ENCODE data around the gene CFLAR.

Gene CFLAR

DNA sequence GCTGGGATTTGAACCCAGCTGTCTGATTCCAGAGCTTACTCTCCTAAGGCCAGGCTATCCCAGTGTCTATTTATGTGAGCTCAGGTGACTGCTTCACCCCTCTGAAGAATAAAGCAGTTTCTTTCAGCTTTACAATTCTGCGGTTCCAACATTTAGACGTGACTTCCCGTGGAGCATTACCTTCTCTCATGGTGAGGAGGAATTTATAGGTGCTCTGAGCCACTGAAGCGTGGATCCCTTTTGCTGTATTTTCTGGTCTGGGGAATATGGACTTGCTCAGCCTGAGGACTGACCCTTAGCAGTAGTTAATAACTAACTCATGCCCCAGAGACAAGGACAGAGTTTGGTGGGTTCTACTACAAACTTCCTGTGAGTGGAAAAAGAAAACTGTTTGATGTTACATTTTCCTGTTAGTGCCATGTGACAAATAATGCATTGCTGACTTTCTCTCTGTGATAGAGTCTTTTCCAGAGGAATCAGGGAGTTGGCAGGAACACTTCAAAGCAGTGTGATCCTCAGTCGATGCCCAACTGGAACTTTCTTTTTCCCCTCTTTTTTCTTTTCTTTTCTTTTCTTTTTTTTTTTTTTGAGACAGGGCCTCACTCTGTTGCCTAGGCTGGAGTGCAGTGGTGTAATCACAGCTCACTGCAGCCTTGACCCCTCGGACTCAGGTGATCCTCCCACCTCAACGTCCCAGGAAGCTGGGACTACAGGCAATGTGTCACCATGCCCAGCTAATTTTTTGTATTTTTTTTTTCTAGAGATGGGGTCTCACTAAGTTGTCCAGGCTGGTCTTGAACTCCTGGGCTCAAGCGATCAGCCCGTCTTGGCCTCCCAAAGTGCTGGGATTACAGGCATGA, 88.9 kb downstream of the CFLAR start:
- in situ Hi-C loops (cut with MboI; ENCODE audit: low sequenced_read_pairs) = no loop called here

DNA sequence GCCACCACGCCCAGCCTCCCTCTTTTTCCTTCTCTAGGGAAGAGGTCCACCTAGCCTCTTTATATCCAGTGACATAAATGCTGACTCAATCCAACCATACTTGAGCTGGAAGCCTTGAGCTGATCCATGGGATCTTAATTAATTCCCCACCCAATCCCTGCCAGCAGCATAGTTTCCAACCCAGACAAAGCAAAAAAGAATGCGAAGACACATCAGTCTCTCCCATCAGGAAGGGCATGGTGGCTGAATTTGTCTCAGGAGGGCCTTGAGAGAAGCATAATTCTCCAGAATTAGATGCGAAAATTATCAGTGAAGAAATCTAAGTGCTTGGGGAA, 89.5 kb downstream of the CFLAR start:
- in situ Hi-C loops (cut with MboI; ENCODE audit: low sequenced_read_pairs) = no loop called here

DNA sequence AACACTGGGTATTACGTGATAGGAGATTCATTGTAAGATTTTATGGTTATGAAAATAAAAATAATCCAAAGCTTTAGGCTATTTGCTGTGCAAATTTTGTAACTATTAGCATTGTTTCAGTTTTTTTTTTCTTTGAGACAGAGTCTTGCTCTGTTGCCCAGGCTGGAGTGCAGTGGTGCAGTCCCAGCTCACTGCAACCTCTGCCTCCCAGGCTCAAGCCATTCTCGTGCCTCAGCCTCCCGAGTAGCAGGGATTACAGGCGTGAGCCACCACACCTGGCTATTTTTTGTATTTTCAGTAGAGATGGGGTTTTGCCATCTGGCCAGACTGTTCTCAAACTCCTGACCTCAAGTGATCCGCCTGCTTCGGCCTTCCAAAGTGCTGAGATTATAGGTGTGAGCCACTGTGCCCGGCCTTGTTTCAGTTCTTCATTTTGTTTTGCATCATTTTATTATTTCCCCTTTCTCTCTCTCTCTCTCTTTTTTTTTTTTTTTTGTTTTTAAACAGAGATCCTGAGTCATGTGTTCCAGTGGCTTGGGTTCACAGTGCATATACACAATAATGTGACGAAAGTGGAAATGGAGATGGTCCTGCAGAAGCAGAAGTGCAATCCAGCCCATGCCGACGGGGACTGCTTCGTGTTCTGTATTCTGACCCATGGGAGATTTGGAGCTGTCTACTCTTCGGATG, 92.7 kb downstream of the CFLAR start:
- in situ Hi-C loops (cut with MboI; ENCODE audit: low sequenced_read_pairs) = no loop called here

DNA sequence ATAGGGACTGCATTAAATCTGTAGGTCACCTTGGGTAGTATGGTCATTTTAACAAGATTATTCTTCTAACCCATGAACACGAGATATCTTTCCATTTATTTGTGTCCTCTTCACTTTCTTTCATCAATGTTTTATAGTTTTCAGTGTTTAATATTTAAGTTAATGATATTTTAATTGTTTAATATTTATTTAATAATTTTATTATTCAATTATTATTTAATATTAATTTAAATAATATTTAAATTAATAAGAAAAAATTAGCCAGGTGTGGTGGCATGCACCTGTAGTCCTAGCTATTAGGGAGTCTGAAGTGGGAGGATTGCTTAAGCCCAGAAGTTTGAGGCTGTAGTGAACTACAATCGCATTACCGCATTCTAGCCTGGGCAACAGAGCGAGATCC, 100.0 kb downstream of the CFLAR start:
- in situ Hi-C loops (cut with MboI; ENCODE audit: low sequenced_read_pairs) = no loop called here

DNA sequence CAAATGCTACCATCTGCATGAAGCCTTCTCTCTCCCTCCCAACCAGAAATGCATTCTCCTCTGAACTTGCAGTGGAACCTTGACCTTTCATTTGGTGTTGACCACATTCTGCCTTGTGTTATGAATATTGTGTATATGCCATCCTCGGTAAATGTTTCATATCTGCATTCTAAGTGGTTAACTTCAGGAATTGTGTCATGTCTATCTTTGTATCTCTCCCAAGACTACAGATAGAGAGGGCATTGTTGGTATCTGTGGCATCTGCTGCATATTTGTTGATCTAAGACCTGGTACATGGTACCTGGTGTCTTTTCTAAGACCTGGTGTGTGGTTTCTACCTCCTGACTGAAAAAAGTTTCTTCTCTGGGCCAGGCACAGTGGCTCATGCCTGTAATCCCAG, 101.0 kb downstream of the CFLAR start:
- in situ Hi-C loops (cut with MboI; ENCODE audit: low sequenced_read_pairs) = no loop called here

DNA sequence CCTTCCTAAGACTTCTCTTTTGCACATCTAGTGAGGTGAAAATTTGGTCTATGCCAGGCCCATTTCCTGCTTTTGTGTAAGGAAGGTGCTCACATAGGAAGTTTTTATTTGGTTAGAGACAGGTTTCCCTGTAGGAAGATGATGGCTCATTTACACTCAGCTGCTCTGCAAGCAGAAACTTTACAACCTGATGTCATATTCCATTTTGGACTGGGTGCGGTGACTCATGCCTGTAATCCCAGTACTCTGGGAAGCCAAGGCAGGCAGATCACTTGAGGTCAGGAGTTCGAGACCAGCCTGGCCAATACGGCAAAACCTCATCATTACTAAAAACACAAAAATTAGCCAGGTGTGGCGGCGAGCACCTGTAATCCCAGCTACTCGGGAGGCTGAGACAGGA, 102.8 kb downstream of the CFLAR start:
- in situ Hi-C loops (cut with MboI; ENCODE audit: low sequenced_read_pairs) = no loop called here

DNA sequence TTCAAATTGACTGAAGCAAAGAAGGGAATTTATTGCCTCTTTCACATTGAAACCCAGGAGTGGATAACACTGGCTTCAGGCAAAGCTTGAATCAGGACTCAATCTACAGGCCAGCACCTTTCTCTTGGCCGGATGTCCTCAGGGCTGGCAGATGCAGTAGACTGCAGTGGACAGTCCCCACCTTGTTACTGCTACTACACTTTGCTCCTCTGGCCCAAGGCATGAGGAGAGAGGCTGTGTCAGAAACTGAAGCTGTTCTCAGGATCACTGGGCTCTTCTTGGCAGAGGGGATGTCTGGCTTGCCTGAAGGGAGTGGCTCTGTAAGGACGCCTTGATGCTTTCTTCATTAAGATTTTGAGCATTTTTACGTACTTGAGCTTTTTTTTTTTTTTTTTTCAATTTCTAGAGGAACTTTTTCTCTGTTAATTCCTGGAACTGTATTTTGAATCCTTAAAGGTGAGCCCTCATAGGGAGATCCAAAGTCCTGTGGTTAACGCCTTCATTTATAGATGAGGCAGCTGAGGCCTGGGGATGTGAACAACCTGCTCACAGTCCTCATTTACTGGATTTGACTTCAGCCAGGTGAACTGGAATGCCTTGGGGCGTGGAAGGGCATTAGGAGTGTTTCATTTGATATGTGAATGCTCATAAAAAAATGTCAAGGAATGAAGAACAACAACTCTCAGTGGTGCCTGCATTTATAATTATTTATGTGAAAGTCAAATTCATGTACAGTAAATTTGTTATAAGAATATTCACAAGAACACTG, 103.5 kb downstream of the CFLAR start:
- in situ Hi-C loops (cut with MboI; ENCODE audit: low sequenced_read_pairs) = no loop called here

DNA sequence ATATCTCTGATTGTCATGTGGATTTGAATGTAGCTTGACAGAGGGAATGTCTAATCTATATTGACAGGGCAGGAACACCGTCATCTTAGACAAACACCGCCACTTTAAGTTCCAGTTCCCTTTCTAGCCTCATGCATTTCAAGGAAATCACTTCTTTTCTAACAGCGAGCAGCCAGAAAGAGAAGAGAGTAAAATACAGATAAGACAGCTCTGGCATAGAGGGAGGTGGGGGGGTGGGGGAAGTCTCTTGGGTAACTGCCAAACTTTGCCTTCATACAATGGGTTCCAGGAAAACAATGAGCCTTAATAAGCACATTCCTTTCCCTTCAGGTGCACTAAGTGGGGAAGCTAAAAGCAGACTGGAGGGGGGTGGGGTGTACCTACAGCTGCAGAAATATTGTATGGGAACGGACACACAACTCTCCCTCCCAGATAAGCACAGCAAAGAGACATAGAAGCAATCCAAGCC, 104.2 kb downstream of the CFLAR start:
- in situ Hi-C loops (cut with MboI; ENCODE audit: low sequenced_read_pairs) = no loop called here

DNA sequence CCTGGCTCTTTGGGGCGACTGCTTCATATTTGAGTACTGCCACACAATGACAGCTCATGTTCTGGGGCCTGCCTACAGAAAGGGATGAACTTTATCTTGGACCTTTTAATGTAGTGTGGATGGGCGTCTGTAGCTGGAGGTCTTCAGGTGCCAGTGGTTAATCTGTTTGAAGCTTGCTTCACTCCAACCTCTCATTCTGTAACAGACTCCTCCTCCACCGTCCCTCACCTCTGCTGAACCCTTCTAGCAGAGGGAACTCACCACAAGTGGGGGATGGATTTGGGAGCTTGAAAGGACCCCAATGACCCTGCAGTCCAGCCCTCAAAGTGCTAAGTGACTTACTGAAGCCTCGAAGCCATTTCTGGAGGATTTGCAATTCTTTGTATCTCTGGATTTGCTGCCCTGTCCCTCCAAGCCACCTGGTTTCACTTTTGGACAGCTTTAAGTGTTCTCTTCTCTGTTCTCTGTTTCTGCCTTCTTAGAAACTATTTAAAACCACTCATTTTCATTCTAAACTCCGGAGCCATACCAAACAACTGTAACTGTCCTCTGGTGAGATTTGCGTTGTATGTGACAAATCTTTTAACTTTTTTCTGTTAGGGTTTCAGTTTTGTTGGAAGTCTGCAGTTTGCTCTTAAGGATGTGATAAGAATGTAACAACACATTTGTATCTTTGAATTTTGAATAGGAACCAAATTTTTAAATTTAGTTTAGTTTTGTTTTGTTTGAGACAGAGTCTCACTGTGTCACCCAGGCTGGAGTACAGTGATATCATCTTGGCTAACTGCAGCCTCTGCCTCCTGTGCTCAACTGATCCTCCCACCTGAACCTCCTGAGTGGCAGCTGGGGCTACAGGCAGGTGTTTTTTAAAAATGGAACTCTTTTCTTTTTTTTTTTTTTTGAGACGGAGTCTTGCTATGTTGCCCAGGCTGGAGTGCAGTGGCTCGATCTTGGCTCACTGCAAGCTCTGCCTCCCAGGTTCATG, 107.4 kb downstream of the CFLAR start:
- in situ Hi-C loops (cut with MboI; ENCODE audit: low sequenced_read_pairs) = no loop called here
